Calu3 (cell line): ENCODE results near the gene BIRC5. TPM values are rescaled to one million over a fixed set of nuclear protein-coding genes. Genes with fewer than 3 reads are reported as not detected.
"Not testable (repeated sequence)": the region's sequence is repeated elsewhere in the genome, so short reads cannot be mapped to it uniquely, and the experiment has no call there.

ENCODE experiments used
- BruUV-seq: library from RNA; stranded (reverse); fragments of 400-500 nt; replicated peaks from 2 replicates; lab custom pipeline; 2021; lab: Mats Ljungman, UMichigan
- CTCF ChIA-PET: fragments of 300-600 bp; sonication (Branson Sonifier 250); formaldehyde crosslinking; loops from one replicate; lab custom pipeline; 2022; ENCODE audit warnings: antibody characterized with exemption; lab: Charles Lee
- DNase-seq: peaks from one replicate; pipeline ENCODE4 v3.0.0; 2022
- H3K27ac Mint-ChIP-seq: one replicate; pipeline ENCODE4 v1.8.0; 2022; ENCODE audit warnings: mixed read lengths; ENCODE audit not compliant: unreplicated experiment
- H3K27me3 Mint-ChIP-seq: one replicate; pipeline ENCODE4 v1.8.0; 2022; ENCODE audit warnings: mixed read lengths; ENCODE audit not compliant: unreplicated experiment
- H3K36me3 Mint-ChIP-seq: one replicate; pipeline ENCODE4 v1.8.0; 2022; ENCODE audit warnings: mild to moderate bottlenecking, moderate library complexity, mixed read lengths; ENCODE audit not compliant: insufficient read depth, unreplicated experiment
- H3K4me1 Mint-ChIP-seq: one replicate; pipeline ENCODE4 v1.8.0; 2022; ENCODE audit warnings: mild to moderate bottlenecking, low read depth, mixed read lengths; ENCODE audit not compliant: unreplicated experiment
- H3K4me3 Mint-ChIP-seq: one replicate; pipeline ENCODE4 v1.8.0; 2022; ENCODE audit warnings: mild to moderate bottlenecking, low read depth, moderate library complexity, mixed read lengths; ENCODE audit not compliant: unreplicated experiment
- H3K9me3 Mint-ChIP-seq: one replicate; pipeline ENCODE4 v1.8.0; 2022; ENCODE audit warnings: low read depth, mixed read lengths; ENCODE audit not compliant: unreplicated experiment
- CTCF ChIP-seq: fragments of 200-600 bp; IDR thresholded peaks from one replicate; pipeline ENCODE4 v1.8.0; 2022; ENCODE audit warnings: antibody characterized with exemption; ENCODE audit not compliant: unreplicated experiment
- intact Hi-C: fragments of 100-400 bp; cut with micrococcal nuclease; formaldehyde crosslinking; loops from one replicate; pipeline ENCODE4 v1.10.0; 2022; ENCODE audit not compliant: unreplicated experiment
- total RNA-seq: library from RNA; stranded (reverse); gene quantifications from 2 replicates; pipeline ENCODE4 v1.2.3, GENCODE V29; 2022

BIRC5 gene
- total RNA-seq, 1 experiment from 2014 or later = 58.5 TPM

GRCh38 chr17:78234261-78234865 lies 20.3 kb downstream of the BIRC5 start:
- intact Hi-C loops = no loop called here
- Mint-ChIP-seq H3K4me1 (peaks cover 8% of the 10 kb centered on the region), H3K27me3 (peaks cover 41% of the 10 kb centered on the region), H3K27ac (no peak overlapping the region), H3K4me3 (no peak overlapping the region), H3K36me3 (no peaks in the 10 kb centered on the region), H3K9me3 (no peaks in the 10 kb centered on the region)
- no TSS peak for BruUV-seq
- TF ChIP-seq CTCF = no peak
- CTCF ChIA-PET = no interaction called here
- no peak for DNase-seq

- BruUV-seq, H3K27ac Mint-ChIP-seq, H3K4me1 Mint-ChIP-seq, H3K4me3 Mint-ChIP-seq, DNase-seq, H3K36me3 Mint-ChIP-seq, intact Hi-C loops, H3K9me3 Mint-ChIP-seq: not testable (repeated sequence)
- CTCF ChIA-PET = interaction anchor here (0.7 kb wide), 2 partner anchors 27 to 156 kb away, joined by 3 to 4 read pairs; no protein-coding TSS in a partner anchor
- peaks cover 41% of the 10 kb centered on the region for H3K27me3 Mint-ChIP-seq
These were observed 21.0 kb downstream of the BIRC5 start for GRCh38 chr17:78235022-78235421.

GRCh38 chr17:78235885-78236284 lies 21.8 kb downstream of the BIRC5 start:
- H3K9me3 Mint-ChIP-seq = no peaks in the 10 kb centered on the region
- H3K27ac Mint-ChIP-seq = no peak overlapping the region
- no peak for DNase-seq
- intact Hi-C loops = no loop called here
- H3K27me3 Mint-ChIP-seq = peaks cover 32% of the 10 kb centered on the region
- no TSS peak for BruUV-seq
- no peak for TF ChIP-seq CTCF
- no peak overlapping the region for H3K4me3 Mint-ChIP-seq
- peaks cover 4% of the 10 kb centered on the region for H3K4me1 Mint-ChIP-seq
- CTCF ChIA-PET = interaction anchor here (0.7 kb wide), 1 partner anchor 155 kb away, joined by 3 read pairs; no protein-coding TSS in a partner anchor
- H3K36me3 Mint-ChIP-seq = no peaks in the 10 kb centered on the region

- H3K27me3 Mint-ChIP-seq = peaks cover 26% of the 10 kb centered on the region
- no peaks in the 10 kb centered on the region for H3K36me3 Mint-ChIP-seq
- no peak for TF ChIP-seq CTCF
- no peaks in the 10 kb centered on the region for H3K4me1 Mint-ChIP-seq
- intact Hi-C loops = no loop called here
- no TSS peak for BruUV-seq
- H3K4me3 Mint-ChIP-seq = no peak overlapping the region
- CTCF ChIA-PET = interaction anchor here (0.6 kb wide), 1 partner anchor 16 kb away, joined by 3 read pairs; no protein-coding TSS in a partner anchor
- DNase-seq = no peak
- H3K27ac Mint-ChIP-seq = no peak overlapping the region
- H3K9me3 Mint-ChIP-seq = no peaks in the 10 kb centered on the region
These were observed 22.5 kb downstream of the BIRC5 start for GRCh38 chr17:78236362-78237127.
